HG03060 (cell line): ENCODE measurements around the gene PADI1.

Source experiments
- ATAC-seq: cut with Tn5 transposase; IDR thresholded peaks from one replicate; pipeline ENCODE4 v1.9.1; 2021; ENCODE audit warnings: low read depth, moderate number of reproducible peaks; ENCODE audit not compliant: unreplicated experiment

The PADI1 gene

DNA sequence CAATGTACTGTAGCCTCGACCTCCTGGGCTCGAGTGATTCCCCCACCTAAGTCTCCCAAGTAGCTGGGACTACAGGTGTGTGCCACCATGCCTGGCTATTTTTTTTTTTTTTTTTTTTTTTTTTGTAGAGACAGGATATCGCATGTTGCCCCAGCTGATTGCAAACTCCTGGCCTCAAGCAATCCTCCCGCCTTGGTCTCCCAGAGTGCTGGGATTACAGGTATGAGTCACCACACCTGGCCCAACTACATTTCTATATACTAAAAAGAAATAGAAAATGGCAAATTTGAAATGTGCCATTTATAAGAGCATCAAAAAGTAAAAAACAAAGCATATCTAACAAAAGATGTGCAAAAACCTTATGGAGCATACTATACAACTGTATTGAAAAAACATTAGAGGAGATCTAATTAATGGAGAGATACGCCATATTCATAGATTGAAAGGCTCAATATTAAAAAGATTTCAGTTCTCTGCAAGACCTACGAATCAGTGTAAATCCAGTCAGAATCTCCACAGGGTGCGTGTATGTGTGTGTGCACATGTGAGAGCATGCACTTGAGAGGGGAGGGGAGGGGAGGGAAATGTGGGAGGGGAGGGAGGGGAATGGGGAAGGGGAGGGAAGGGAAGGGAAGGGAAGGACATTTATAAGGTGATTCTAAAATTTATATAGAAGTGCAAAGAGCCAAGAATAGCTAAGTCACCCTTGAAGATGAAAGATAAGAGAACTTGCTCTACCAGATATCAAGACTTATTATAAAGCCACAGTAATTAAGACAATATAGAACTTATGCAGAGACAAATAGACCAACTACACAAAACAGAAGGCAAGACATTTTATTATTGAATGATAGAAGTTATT lies 87.6 kb downstream of the PADI1 start:
- ATAC-seq: no peak

- no peak for ATAC-seq
Measured at GRCh38 chr1:17293681-17294425, 88.9 kb downstream of the PADI1 start.

- ATAC-seq: no peak
Measured at GRCh38 chr1:17295292-17295691, 90.4 kb downstream of the PADI1 start.
